ENCODE results near the gene NRG3. TPM values are rescaled to one million over a fixed set of nuclear protein-coding genes. Genes with fewer than 3 reads are reported as not detected.

Gene NRG3
- total RNA-seq, 2 experiments from 2014 or later, result not detected

- Mint-ChIP-seq H3K9me3 (peaks cover 14% of the 10 kb centered on the region), H3K27ac (no peak overlapping the region), H3K36me3 (ENCODE audit: low read depth) (no peaks in the 10 kb centered on the region), H3K27me3 (no peaks in the 10 kb centered on the region), H3K4me1 (ENCODE audit: low read depth) (no peaks in the 10 kb centered on the region), H3K4me3 (no peak overlapping the region)
- no peaks in the 10 kb centered on the region for H3K36me3 ChIP-seq (ENCODE audit: insufficient read depth, low read length)
- DNase-seq, result no peak
- ChIA-PET CTCF (no interaction called here), POLR2A (no interaction called here)
- intact Hi-C loops (cut with DNase I, micrococcal nuclease), result no loop called here
- no peaks in the 10 kb centered on the region for H3K27me3 ChIP-seq (ENCODE audit: control insufficient read depth in 1 of 2, insufficient read depth in 2 of 2, low read length in 2 of 2)
- no peaks in the 10 kb centered on the region for H3K4me1 ChIP-seq (ENCODE audit: insufficient read depth, low read length)
- H3K4me3 ChIP-seq (ENCODE audit: low read length), result no peak overlapping the region
- H3K27ac ChIP-seq (ENCODE audit: low read depth in 1 of 2, low read length in 2 of 2), result no peak overlapping the region
- no peak for TF ChIP-seq CTCF (IDR thresholded peaks at IDR 0.05)
- peaks cover 8% of the 10 kb centered on the region in 2 experiments for H3K9me3 ChIP-seq (ENCODE audit: control insufficient read depth in 1 of 2, insufficient read depth in 1 of 2, low read length in 2 of 2)
- ATAC-seq (ENCODE audit: poor library complexity), result no peak
Observed at GRCh38 chr10:82778908-82779307, 903.9 kb downstream of the NRG3 start.

- no peaks in the 10 kb centered on the region for H3K4me1 ChIP-seq (ENCODE audit: insufficient read depth, low read length)
- no peaks in the 10 kb centered on the region for H3K9me3 ChIP-seq (ENCODE audit: control insufficient read depth in 1 of 2, insufficient read depth in 1 of 2, low read length in 2 of 2)
- Mint-ChIP-seq H3K4me3 (no peak overlapping the region), H3K4me1 (ENCODE audit: low read depth) (no peaks in the 10 kb centered on the region), H3K27ac (no peak overlapping the region), H3K27me3 (no peaks in the 10 kb centered on the region), H3K9me3 (peaks cover 4% of the 10 kb centered on the region), H3K36me3 (ENCODE audit: low read depth) (no peaks in the 10 kb centered on the region)
- intact Hi-C loops (cut with DNase I, micrococcal nuclease), result no loop called here
- H3K4me3 ChIP-seq (ENCODE audit: low read length), result no peak overlapping the region
- ATAC-seq (ENCODE audit: poor library complexity), result no peak
- H3K36me3 ChIP-seq (ENCODE audit: insufficient read depth, low read length), result no peaks in the 10 kb centered on the region
- H3K27ac ChIP-seq (ENCODE audit: low read depth in 1 of 2, low read length in 2 of 2), result no peak overlapping the region
- no peak for DNase-seq
- no peaks in the 10 kb centered on the region for H3K27me3 ChIP-seq (ENCODE audit: control insufficient read depth in 1 of 2, insufficient read depth in 2 of 2, low read length in 2 of 2)
- CTCF ChIA-PET, result no interaction called here
- TF ChIP-seq CTCF (IDR thresholded peaks at IDR 0.05), result no peak
- POLR2A ChIA-PET, result no interaction called here
Observed at GRCh38 chr10:82796510-82796909, 921.5 kb downstream of the NRG3 start.

- Mint-ChIP-seq H3K36me3 (ENCODE audit: low read depth) (no peaks in the 10 kb centered on the region), H3K27me3 (no peaks in the 10 kb centered on the region), H3K9me3 (no peaks in the 10 kb centered on the region), H3K4me1 (ENCODE audit: low read depth) (no peaks in the 10 kb centered on the region), H3K4me3 (no peak overlapping the region), H3K27ac (no peak overlapping the region)
- Histone ChIP-seq H3K27me3 (ENCODE audit: control insufficient read depth in 1 of 2, insufficient read depth in 2 of 2, low read length in 2 of 2) (no peaks in the 10 kb centered on the region), H3K36me3 (ENCODE audit: insufficient read depth, low read length) (no peaks in the 10 kb centered on the region), H3K4me1 (ENCODE audit: insufficient read depth, low read length) (no peaks in the 10 kb centered on the region), H3K27ac (ENCODE audit: low read depth in 1 of 2, low read length in 2 of 2) (no peak overlapping the region), H3K4me3 (ENCODE audit: low read length) (no peak overlapping the region), H3K9me3 (ENCODE audit: control insufficient read depth in 1 of 2, insufficient read depth in 1 of 2, low read length in 2 of 2) (no peaks in the 10 kb centered on the region)
- POLR2A ChIA-PET, result no interaction called here
- ATAC-seq (ENCODE audit: poor library complexity) (no peak), DNase-seq (no peak)
- TF ChIP-seq CTCF (IDR thresholded peaks at IDR 0.05), result no peak
- CTCF ChIA-PET, result no interaction called here
- intact Hi-C loops (cut with DNase I, micrococcal nuclease), result no loop called here
Observed at GRCh38 chr10:82801289-82801688, 926.3 kb downstream of the NRG3 start.
